Upper lobe of right lung (tissue), 1 donor: ENCODE results near the gene NKX2-3. TPM values are rescaled to one million over a fixed set of nuclear protein-coding genes. Genes with fewer than 3 reads are reported as not detected.

Experiments used
- ATAC-seq: fragments of 200-7000 bp; cut with Tn5 transposase; one replicate; pipeline ENCODE4 v1.9.1; 2020; ENCODE audit warnings: mild to moderate bottlenecking, moderate library complexity
- DNase-seq: peaks from one replicate; pipeline ENCODE4 v3.0.0-alpha.2; 2020
- H3K27ac ChIP-seq: fragments of 200-600 bp; one replicate; pipeline ENCODE4 v1.8.0; 2022
- H3K27me3 ChIP-seq: fragments of 200-600 bp; one replicate; pipeline ENCODE4 v1.8.0; 2022; ENCODE audit warnings: mild to moderate bottlenecking
- H3K36me3 ChIP-seq: fragments of 200-600 bp; one replicate; pipeline ENCODE4 v1.8.0; 2022
- H3K4me1 ChIP-seq: fragments of 200-600 bp; one replicate; pipeline ENCODE4 v1.8.0; 2022
- H3K4me3 ChIP-seq: fragments of 200-600 bp; one replicate; pipeline ENCODE4 v1.8.0; 2022; ENCODE audit warnings: mild to moderate bottlenecking
- H3K9me3 ChIP-seq: fragments of 200-600 bp; one replicate; pipeline ENCODE4 v1.8.0; 2022
- CTCF ChIP-seq: fragments of 200-600 bp; IDR thresholded peaks from one replicate; pipeline ENCODE4 v1.8.0; 2022; ENCODE audit warnings: antibody characterized with exemption
- intact Hi-C: fragments of 100-400 bp; cut with DNase I; formaldehyde crosslinking; loops from one replicate; pipeline ENCODE4 v1.11.0; 2022
- total RNA-seq: library from RNA; stranded (reverse); fragmentation: NEBNext Ultra II Directional; extraction: Animal tissue kit (Norgen Biotek cat#: 25700); gene quantifications from one replicate; pipeline ENCODE4 v1.2.1, GENCODE V29; 2021
- donor health status: DM: no; HTN: yes; CAD: no; lungs with severe emphysema.

Gene NKX2-3
- total RNA-seq, 1 donor from 2014 or later, result 0.26 TPM

GRCh38 chr10:99520847-99521764, 11.6 kb upstream of the NKX2-3 start:
- peaks cover 7% of the 10 kb centered on the region for H3K4me1 ChIP-seq
- DNase-seq (peak; percentile 66), ATAC-seq (no peak)
- TF ChIP-seq CTCF, result no peak
- H3K36me3 ChIP-seq, result no peaks in the 10 kb centered on the region
- intact Hi-C loops, result no loop called here
- H3K4me3 ChIP-seq, result no peak overlapping the region
- H3K27ac ChIP-seq, result no peak overlapping the region
- H3K9me3 ChIP-seq, result no peaks in the 10 kb centered on the region
- peaks cover 96% of the 10 kb centered on the region for H3K27me3 ChIP-seq

GRCh38 chr10:99521765-99522469, 10.8 kb upstream of the NKX2-3 start:
- intact Hi-C loops, result no loop called here
- peaks cover 96% of the 10 kb centered on the region for H3K27me3 ChIP-seq

GRCh38 chr10:99522470-99523250, 10.1 kb upstream of the NKX2-3 start:
- intact Hi-C loops, result no loop called here
- peaks cover 100% of the 10 kb centered on the region for H3K27me3 ChIP-seq
- H3K36me3 ChIP-seq, result no peaks in the 10 kb centered on the region
- no peak for TF ChIP-seq CTCF
- H3K4me1 ChIP-seq, result peaks cover 7% of the 10 kb centered on the region
- no peak overlapping the region for H3K27ac ChIP-seq
- DNase-seq (no peak), ATAC-seq (no peak)
- H3K9me3 ChIP-seq, result no peaks in the 10 kb centered on the region
- no peak overlapping the region for H3K4me3 ChIP-seq

More at GRCh38 chr10:99521765-99522469, 10.8 kb upstream of the NKX2-3 start:
- Histone ChIP-seq H3K36me3 (no peaks in the 10 kb centered on the region), H3K9me3 (no peaks in the 10 kb centered on the region), H3K27ac (no peak overlapping the region), H3K4me1 (peaks cover 7% of the 10 kb centered on the region), H3K4me3 (no peak overlapping the region)
- no peak for TF ChIP-seq CTCF
- DNase-seq, result no peak
- no peak for ATAC-seq

GRCh38 chr10:99523251-99523773, 9.4 kb upstream of the NKX2-3 start:
- no peak for TF ChIP-seq CTCF
- peaks cover 7% of the 10 kb centered on the region for H3K4me1 ChIP-seq
- DNase-seq, result no peak

GRCh38 chr10:99524050-99524666, 8.6 kb upstream of the NKX2-3 start:
- ATAC-seq, result no peak
- no peak overlapping the region for H3K27ac ChIP-seq

More at GRCh38 chr10:99523251-99523773, 9.4 kb upstream of the NKX2-3 start:
- H3K9me3 ChIP-seq, result no peaks in the 10 kb centered on the region
- H3K4me3 ChIP-seq, result no peak overlapping the region
- H3K27ac ChIP-seq, result no peak overlapping the region
- ATAC-seq, result no peak
- peaks cover 100% of the 10 kb centered on the region for H3K27me3 ChIP-seq
- intact Hi-C loops, result no loop called here
- no peaks in the 10 kb centered on the region for H3K36me3 ChIP-seq

More at GRCh38 chr10:99524050-99524666, 8.6 kb upstream of the NKX2-3 start:
- H3K4me1 ChIP-seq, result peaks cover 7% of the 10 kb centered on the region
- DNase-seq, result no peak
- H3K9me3 ChIP-seq, result no peaks in the 10 kb centered on the region
- TF ChIP-seq CTCF, result no peak
- peaks cover 100% of the 10 kb centered on the region for H3K27me3 ChIP-seq
- no peaks in the 10 kb centered on the region for H3K36me3 ChIP-seq
- intact Hi-C loops, result no loop called here
- no peak overlapping the region for H3K4me3 ChIP-seq
